DND-41 (cell line): Measurements from ENCODE around the gene CCDC85C.

Experiments used
- ATAC-seq: fragments of 200-7000 bp; cut with Tn5 transposase; 3 replicates; pipeline ENCODE4 v1.9.1; 2021; ENCODE audit warnings: low read depth; ENCODE audit not compliant: insufficient read depth
- DNase-seq: peaks from one replicate; pipeline ENCODE4 v3.0.0-alpha.2; 2020
- H2AFZ ChIP-seq: 2 replicates; pipeline ENCODE4 v1.6.0; 2012; ENCODE audit warnings: low read depth, low read length
- H3K27ac ChIP-seq: 2 replicates; pipeline ENCODE4 v1.5.1; 2012; ENCODE audit warnings: low read length, inconsistent platforms
- H3K27me3 ChIP-seq: fragments of 200-600 bp; sonication (generic); 2 replicates; pipeline ENCODE4 v1.6.0; 2012; ENCODE audit warnings: low read length, mild to moderate bottlenecking, inconsistent platforms; ENCODE audit not compliant: insufficient read depth, poor library complexity
- H3K36me3 ChIP-seq: 2 replicates; pipeline ENCODE4 v1.5.1; 2012; ENCODE audit warnings: low read length, inconsistent platforms; ENCODE audit not compliant: insufficient read depth
- H3K4me1 ChIP-seq: 2 replicates; pipeline ENCODE4 v1.5.1; 2012; ENCODE audit warnings: mild to moderate bottlenecking, low read length; ENCODE audit not compliant: insufficient read depth
- H3K4me2 ChIP-seq: 2 replicates; pipeline ENCODE4 v1.6.0; 2012; ENCODE audit warnings: mild to moderate bottlenecking, moderate library complexity, low read length, inconsistent platforms; ENCODE audit not compliant: insufficient read depth
- H3K4me3 ChIP-seq, 2 experiments: fragments of 200-600 bp in 1 of 2; shearing (Covaris generic) in 1 of 2; 2 replicates each; pipeline ENCODE4 v1.5.1; 2012 to 2016; ENCODE audit warnings: inconsistent platforms in 2 of 2, low read length in 2 of 2, mild to moderate bottlenecking in 2 of 2, low read depth in 1 of 2, moderate library complexity in 1 of 2
- H3K79me2 ChIP-seq: 2 replicates; pipeline ENCODE4 v1.6.0; 2012; ENCODE audit warnings: low read length, inconsistent platforms; ENCODE audit not compliant: insufficient read depth
- H3K9ac ChIP-seq: 2 replicates; pipeline ENCODE4 v1.6.0; 2012; ENCODE audit warnings: low read depth, mild to moderate bottlenecking, inconsistent platforms, low read length, moderate library complexity
- H3K9me3 ChIP-seq: 2 replicates; pipeline ENCODE4 v1.5.1; 2012; ENCODE audit warnings: low read length, moderate library complexity, mild to moderate bottlenecking, inconsistent platforms; ENCODE audit not compliant: insufficient read depth, severe bottlenecking
- H4K20me1 ChIP-seq: 2 replicates; pipeline ENCODE4 v1.6.0; 2012; ENCODE audit warnings: low read length; ENCODE audit not compliant: insufficient read depth
- EZH2 ChIP-seq: IDR thresholded peaks from 3 replicates; pipeline ENCODE4 v1.6.1; 2012; ENCODE audit warnings: borderline replicate concordance, low read depth, mild to moderate bottlenecking, moderate library complexity, low read length, inconsistent platforms; ENCODE audit not compliant: severe bottlenecking
- TF ChIP-seq, protein P1 (sequence below): IDR thresholded peaks from 2 replicates; pipeline ENCODE4 v1.5.1; 2012; ENCODE audit warnings: borderline replicate concordance, low read length, moderate library complexity, mild to moderate bottlenecking; ENCODE audit not compliant: poor library complexity, severe bottlenecking; ENCODE audit errors: extremely low read depth

CCDC85C gene

DNA sequence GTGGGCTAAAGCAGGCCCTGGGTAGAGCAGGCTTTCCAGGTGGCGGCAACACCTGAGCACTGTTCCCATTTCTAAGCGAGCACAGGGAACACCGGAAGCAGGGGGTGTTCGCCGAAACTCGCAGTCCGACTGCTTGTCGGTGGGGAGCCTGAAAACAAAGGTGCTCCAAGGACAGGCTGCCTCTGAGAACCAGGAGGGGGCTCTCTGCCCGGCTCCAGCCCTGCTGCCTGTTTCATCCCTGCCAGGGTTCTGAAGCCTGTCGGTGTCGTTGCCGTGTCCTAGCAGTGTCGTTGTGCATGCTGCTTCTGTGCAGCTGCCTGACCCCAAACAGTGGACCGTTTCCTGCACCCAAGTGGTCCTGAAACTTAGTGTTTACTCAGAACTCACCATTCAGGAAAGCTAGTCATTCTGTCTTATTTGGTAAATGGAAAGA is 101.0 kb downstream of the CCDC85C start:
- TF ChIP-seq, protein P1, sequence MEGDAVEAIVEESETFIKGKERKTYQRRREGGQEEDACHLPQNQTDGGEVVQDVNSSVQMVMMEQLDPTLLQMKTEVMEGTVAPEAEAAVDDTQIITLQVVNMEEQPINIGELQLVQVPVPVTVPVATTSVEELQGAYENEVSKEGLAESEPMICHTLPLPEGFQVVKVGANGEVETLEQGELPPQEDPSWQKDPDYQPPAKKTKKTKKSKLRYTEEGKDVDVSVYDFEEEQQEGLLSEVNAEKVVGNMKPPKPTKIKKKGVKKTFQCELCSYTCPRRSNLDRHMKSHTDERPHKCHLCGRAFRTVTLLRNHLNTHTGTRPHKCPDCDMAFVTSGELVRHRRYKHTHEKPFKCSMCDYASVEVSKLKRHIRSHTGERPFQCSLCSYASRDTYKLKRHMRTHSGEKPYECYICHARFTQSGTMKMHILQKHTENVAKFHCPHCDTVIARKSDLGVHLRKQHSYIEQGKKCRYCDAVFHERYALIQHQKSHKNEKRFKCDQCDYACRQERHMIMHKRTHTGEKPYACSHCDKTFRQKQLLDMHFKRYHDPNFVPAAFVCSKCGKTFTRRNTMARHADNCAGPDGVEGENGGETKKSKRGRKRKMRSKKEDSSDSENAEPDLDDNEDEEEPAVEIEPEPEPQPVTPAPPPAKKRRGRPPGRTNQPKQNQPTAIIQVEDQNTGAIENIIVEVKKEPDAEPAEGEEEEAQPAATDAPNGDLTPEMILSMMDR, result no peak
- Histone ChIP-seq H3K27me3 (no peaks in the 10 kb centered on the region), H3K79me2 (peaks cover 3% of the 10 kb centered on the region; the same call in 1 of the 2 replicates), H2AFZ (no peak overlapping the region), H3K4me1 (no peaks in the 10 kb centered on the region), H3K36me3 (peaks cover 87% of the 10 kb centered on the region), H3K4me3 (no peak overlapping the region), H3K4me2 (no peak overlapping the region), H3K9ac (no peak overlapping the region), H4K20me1 (peaks cover 2% of the 10 kb centered on the region), H3K9me3 (no peaks in the 10 kb centered on the region), H3K27ac (no peak overlapping the region)
- DNase-seq, result no peak
- ATAC-seq, result no peak

DNA sequence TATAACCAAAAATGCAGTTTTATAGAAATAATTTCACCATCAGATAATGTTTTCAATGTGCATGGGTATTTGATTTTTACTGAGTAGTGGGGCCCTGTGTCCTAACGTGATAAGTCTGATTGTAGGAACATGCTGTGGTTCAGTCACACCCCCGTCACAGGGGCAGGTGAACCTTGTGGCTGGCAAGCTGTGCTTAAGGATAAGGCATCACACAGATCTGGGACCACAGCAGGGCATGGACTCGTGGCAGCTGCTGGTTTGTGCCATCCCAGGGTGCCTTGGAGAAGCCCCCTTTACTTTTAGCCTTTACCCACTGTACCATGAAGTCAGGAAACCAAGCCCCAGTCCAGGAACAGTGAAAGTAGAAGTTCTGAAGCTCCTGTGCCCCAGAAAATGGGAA is 106.1 kb downstream of the CCDC85C start:
- DNase-seq (no peak), ATAC-seq (no peak)
- Histone ChIP-seq H3K4me1 (no peaks in the 10 kb centered on the region), H3K27me3 (no peaks in the 10 kb centered on the region), H3K36me3 (peaks cover 84% of the 10 kb centered on the region), H3K4me3 (no peak overlapping the region), H3K4me2 (no peak overlapping the region), H3K9me3 (no peaks in the 10 kb centered on the region), H2AFZ (no peak overlapping the region), H3K79me2 (peaks cover 23% of the 10 kb centered on the region), H4K20me1 (peaks cover 17% of the 10 kb centered on the region), H3K27ac (no peak overlapping the region), H3K9ac (no peak overlapping the region)
- TF ChIP-seq, protein P1, result no peak
- TF ChIP-seq EZH2, result no peak

DNA sequence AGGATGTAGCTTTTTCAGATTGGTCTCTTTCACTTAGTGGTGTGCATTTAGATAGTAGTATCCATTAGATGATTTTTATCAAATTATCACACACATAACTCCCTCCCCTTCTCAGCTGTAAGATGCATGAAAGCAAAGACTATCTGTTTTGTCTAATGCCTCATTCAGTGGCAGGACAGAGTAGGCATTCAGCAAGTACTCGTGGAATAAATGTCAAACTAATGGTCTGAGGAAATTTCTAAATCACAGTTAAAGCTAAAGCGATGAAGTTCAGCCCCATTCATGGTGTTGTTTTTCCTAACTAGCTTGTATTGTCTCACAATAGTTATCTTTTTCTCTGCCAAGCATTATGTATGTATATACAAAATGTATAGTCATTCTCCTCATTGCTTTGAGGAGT is 106.7 kb downstream of the CCDC85C start:
- H4K20me1 ChIP-seq, result peaks cover 23% of the 10 kb centered on the region
- peaks cover 84% of the 10 kb centered on the region for H3K36me3 ChIP-seq
- no peak overlapping the region for H3K27ac ChIP-seq
- H3K4me3 ChIP-seq, result no peak overlapping the region
- ATAC-seq (no peak), DNase-seq (no peak)
- H3K9ac ChIP-seq, result no peak overlapping the region
- H3K27me3 ChIP-seq, result no peaks in the 10 kb centered on the region
- no peak overlapping the region for H2AFZ ChIP-seq
- TF ChIP-seq, protein P1, result no peak
- no peak for TF ChIP-seq EZH2
- H3K9me3 ChIP-seq, result no peaks in the 10 kb centered on the region
- peaks cover 29% of the 10 kb centered on the region for H3K79me2 ChIP-seq
- no peak overlapping the region for H3K4me2 ChIP-seq
- no peaks in the 10 kb centered on the region for H3K4me1 ChIP-seq

DNA sequence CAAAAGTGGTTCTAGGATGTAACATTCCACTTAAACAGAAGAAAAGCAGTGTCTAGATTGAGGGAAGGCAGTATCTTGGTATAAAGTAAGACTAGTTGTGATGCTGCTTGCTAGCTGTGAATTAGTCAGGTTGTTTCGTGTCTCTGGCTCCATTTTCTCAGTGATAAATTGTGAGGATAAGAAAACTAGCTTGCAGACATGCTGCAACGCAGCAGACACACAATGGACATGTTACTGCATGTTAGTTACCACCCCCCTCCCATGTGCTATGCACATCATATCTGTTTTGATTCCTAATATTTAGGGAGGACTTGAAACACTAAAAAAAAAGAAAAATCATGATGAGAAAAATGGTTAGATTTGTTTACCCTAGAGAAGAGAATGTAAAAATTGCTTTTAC is 119.9 kb downstream of the CCDC85C start:
- no peak for ATAC-seq
- H3K36me3 ChIP-seq, result no peaks in the 10 kb centered on the region; the same call in 1 of the 2 replicates

More for the DNA sequence above, 119.9 kb downstream of the CCDC85C start:
- H3K4me1 ChIP-seq, result peaks cover 32% of the 10 kb centered on the region
- H3K4me2 ChIP-seq, result peak overlapping the region; percentile 29; the same call in 1 of the 2 replicates
- TF ChIP-seq, protein P1, result no peak
- no peak for TF ChIP-seq EZH2
- H4K20me1 ChIP-seq, result peaks cover 75% of the 10 kb centered on the region
- no peaks in the 10 kb centered on the region for H3K27me3 ChIP-seq
- H3K9me3 ChIP-seq, result no peaks in the 10 kb centered on the region
- peaks cover 94% of the 10 kb centered on the region for H3K79me2 ChIP-seq
- H3K4me3 ChIP-seq, result no peak overlapping the region
- no peak for DNase-seq
- no peak overlapping the region for H3K27ac ChIP-seq
- no peak overlapping the region for H3K9ac ChIP-seq
- H2AFZ ChIP-seq, result no peak overlapping the region
